GM12801 (cell line): ENCODE measurements around the gene TENM4.

Experiments
- TF ChIP-seq, protein P1 (sequence below): IDR thresholded peaks from one replicate; pipeline ENCODE4 v1.5.1; 2011; ENCODE audit warnings: control low read depth; ENCODE audit not compliant: insufficient read length; ENCODE audit errors: extremely low read depth

TENM4 gene

DNA sequence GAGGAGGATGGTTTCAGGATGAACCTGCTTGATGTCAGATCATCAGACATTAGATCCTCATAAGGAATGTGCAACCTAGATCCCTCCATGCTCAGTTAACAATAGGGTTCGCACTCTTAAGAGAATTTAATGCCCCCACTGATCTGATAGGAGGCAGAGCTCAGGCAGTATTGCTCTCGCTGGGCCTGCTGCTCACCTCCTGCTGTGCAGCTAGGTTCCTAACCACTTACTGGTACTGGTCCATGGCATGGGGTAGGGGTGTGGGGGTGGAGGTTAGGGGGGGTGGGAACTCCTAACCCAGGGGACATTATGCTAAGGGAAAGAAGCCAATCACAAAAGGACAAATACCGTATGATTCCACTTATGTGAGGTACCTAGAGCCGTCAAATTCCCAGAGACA lies 256.5 kb downstream of the TENM4 start:
- TF ChIP-seq, protein P1, sequence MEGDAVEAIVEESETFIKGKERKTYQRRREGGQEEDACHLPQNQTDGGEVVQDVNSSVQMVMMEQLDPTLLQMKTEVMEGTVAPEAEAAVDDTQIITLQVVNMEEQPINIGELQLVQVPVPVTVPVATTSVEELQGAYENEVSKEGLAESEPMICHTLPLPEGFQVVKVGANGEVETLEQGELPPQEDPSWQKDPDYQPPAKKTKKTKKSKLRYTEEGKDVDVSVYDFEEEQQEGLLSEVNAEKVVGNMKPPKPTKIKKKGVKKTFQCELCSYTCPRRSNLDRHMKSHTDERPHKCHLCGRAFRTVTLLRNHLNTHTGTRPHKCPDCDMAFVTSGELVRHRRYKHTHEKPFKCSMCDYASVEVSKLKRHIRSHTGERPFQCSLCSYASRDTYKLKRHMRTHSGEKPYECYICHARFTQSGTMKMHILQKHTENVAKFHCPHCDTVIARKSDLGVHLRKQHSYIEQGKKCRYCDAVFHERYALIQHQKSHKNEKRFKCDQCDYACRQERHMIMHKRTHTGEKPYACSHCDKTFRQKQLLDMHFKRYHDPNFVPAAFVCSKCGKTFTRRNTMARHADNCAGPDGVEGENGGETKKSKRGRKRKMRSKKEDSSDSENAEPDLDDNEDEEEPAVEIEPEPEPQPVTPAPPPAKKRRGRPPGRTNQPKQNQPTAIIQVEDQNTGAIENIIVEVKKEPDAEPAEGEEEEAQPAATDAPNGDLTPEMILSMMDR = no peak

DNA sequence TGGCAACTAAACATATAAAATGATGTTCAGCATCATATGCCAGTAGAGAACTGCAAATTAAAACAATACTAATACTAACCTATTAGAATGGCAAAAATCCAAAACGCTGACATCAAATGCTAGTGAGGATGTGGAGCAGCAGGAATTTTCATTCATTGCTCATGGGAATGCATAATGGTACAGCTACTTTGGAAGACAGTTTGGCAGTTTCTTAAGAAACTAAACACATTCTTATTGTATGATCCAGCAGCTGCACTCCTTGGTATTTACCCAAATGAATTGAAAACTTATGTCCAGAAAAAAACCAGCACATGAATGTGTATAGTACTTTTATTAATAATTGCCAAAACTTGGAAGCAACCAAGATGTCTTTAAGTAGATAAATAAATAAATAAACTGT lies 258.0 kb downstream of the TENM4 start:
- TF ChIP-seq, protein P1 = no peak

DNA sequence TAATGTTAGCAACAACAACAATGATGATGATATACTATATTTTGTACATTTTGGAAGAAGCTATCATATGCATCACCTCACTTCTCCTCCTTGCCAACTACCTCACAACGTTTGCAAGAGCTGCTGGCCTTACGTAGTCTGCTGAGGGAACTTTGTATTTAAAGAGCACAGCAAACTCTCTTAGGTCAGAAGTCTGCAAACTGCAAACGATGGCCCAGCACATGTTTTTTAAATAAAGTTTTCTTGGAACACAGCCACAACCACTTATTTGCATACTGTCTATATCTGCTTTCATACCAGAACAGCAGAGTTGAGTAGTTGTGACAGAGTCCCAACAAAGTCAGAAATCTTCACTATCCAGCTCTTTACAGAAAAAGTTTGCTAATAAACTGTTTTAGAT lies 261.7 kb downstream of the TENM4 start:
- TF ChIP-seq, protein P1 = no peak

DNA sequence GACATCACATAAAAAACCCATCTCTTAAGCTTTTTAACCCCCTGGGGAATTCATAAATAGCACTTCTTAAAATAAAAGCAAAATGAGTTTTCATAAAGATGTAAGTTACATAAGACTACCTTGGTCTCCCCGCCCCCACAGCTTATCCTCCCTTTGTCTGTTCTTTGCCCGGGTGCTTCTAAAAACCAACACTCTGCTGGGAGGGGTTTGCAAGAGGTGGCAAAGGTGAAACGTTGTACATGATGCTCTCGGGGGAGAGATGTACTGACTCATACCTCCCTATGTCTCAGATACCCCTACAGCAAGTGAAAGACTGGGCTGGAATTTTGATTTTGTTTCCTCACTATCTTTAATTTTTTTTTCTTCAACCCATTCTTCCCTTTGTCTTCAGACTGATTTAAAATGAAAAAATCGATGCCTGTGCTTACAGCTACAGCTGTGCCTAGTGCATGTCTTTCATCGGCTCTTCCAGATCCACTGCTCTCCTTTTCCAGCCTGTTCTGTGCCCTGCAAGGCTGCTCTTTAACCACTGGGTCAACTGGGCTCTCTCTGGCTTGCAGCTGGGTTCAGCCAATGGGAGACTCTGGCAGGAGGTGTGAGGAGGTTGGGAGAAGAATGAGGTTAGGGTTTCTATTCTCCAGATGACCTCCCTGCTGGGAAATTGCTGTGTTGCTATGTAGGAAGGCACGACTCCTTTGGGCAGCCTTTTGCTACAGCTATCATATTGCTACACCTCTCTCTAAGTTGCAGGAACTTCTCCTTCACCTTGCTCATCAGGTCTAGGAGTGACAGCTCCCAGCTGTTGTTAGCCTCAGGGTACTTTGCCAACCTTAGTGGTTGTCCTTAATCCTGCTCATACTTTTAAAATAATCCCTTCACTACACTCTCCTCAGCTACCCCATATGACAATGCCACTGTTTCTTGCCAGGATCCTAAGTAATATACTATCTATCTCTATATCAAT lies 266.5 kb downstream of the TENM4 start:
- TF ChIP-seq, protein P1 = no peak

DNA sequence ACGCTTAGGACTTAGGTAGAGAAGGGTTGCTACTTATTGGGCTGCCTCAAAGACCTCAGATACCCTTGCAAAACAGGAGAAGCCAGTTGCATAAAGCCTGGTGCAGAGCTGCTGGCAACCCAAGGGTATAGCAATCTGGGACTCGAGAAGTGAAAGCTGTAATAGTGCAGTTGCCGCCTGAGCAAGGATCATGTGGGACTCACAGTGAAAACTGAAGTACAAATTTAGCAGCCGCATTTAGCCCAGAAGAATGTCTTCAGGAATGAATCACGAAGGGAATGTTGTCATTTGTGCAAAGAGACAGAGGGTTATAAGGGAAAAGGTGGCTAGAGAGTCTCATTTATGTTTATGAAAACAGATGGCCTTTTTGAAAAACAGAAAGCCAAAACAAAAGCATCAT lies 267.2 kb downstream of the TENM4 start:
- TF ChIP-seq, protein P1 = no peak

DNA sequence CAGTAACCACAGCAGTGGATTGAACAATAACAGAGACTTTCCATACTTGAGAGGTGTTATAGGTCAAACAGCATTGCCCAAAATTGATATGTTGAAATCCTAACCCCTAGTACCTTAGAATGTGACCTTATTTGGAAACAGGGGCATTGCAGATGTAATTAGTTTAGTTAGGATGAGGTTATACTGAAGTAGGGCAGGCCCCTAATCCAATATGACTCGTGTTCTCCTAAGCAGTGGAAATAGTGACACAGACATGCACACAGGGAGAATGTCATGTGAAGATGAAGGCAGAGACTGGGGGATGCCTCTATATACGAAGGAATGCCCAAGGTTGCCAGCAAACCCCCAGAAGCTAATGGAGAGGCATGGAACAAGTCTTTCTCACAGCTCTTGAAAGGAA lies 270.5 kb downstream of the TENM4 start:
- TF ChIP-seq, protein P1 = no peak

DNA sequence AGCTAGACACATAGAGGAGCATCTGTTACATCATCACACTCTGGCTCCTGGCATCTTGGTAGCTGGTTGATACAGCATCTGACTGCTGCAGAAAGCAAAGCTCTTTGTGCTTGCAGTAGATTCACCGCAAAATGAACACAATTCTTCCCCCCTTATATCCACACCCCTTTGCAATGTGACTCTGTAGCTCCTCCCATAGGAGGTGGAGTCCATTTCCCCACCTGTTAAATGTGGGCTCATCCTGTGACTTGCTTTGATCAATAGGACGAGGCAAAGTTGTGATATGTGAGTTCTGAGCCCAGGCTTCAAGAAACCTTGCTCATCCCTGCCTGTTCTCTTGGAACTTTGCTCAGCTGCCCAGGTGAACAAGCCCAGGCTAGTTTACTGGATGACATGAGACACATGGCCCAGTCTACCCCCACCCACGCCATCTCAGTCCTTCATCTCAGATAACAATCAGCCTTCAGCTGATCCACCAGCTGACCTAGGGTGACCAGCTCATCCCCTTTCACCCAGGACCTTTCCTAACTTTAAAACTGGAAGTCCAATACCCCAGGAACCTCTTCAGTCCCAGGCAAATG lies 272.2 kb downstream of the TENM4 start:
- TF ChIP-seq, protein P1 = no peak
